Measurements from ENCODE around the gene PLEKHA5. TPM values are rescaled to one million over a fixed set of nuclear protein-coding genes. Genes with fewer than 3 reads are reported as not detected.
"Not testable (repeated sequence)": the region's sequence is repeated elsewhere in the genome, so short reads cannot be mapped to it uniquely, and the experiment has no call there.

PLEKHA5 gene
- 10 to 100 TPM; 17.6 to 72.2 (median 27.1) TPM for total RNA-seq

- Histone ChIP-seq H3K4me3 (peak within 1 kb of the TSS; percentile 52 to 84 (median 79)), H3K4me1 (replicated peaks in 1 of 2) (peaks cover 0 to 23% of the 10 kb centered on the region in 2 donors), H3K27ac (peak within 1 kb of the TSS; percentile 77 to 89)
- 0% methylated on average over 1 of the region's 103 CpGs; no CpG with 5 or more reads in 9 of the 10 experiments for WGBS, 10 experiments
- in situ Hi-C loops (cut with MboI; ENCODE audit: low pct_unique_long_range_greater_than_20kb in 2 of 9, low sequenced_read_pairs in 9 of 9, unreplicated experiment in 9 of 9): loop anchor here in 1 of 9 experiments (25.0 kb wide), 1 partner anchor 242 kb away; no protein-coding TSS in a partner anchor
- ATAC-seq (replicated peaks in 6 of 8): peak; percentile 71 to 82 (median 75)
Measured at GRCh38 chr12:19129486-19130223, at the start of gene PLEKHA5. Gene PLEKHA5, plus strand, starts transcription at chr12:19129733. Its CDS starts 67 bp downstream, at chr12:19129800.

DNA sequence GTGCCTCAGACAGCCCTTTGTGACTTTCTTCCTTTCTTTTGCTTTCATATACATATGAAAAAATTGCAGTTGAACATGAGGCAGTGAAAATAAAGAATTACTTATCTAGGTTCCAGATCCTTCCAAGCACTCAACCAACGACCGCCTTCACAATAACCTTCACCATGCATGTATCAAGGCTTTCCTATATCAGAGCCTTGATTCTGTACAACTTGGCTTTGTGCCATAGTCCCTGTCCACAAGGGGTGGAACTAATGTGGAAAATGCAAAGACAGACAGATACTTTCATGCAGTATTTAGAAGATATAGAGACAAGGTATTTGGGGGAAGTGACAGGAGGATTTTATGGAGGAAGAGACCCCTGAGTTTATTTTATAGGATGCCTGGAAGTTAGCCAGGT, 48.6 kb upstream of the PLEKHA5 start:
- in situ Hi-C loops (cut with MboI; ENCODE audit: low pct_unique_long_range_greater_than_20kb in 2 of 9, low sequenced_read_pairs in 9 of 9, unreplicated experiment in 9 of 9): no loop called here
- WGBS, 10 experiments: 81 to 100% (median 87%) methylated on average over 1 to 2 of the region's 2 CpGs; no CpG with 5 or more reads in 5 of the 10 experiments
- ATAC-seq (replicated peaks in 6 of 8): no peak
- no peak overlapping the region for H3K4me3 ChIP-seq
- H3K27ac ChIP-seq: no peak overlapping the region
- H3K4me1 ChIP-seq (replicated peaks in 1 of 2): no peaks in the 10 kb centered on the region

DNA sequence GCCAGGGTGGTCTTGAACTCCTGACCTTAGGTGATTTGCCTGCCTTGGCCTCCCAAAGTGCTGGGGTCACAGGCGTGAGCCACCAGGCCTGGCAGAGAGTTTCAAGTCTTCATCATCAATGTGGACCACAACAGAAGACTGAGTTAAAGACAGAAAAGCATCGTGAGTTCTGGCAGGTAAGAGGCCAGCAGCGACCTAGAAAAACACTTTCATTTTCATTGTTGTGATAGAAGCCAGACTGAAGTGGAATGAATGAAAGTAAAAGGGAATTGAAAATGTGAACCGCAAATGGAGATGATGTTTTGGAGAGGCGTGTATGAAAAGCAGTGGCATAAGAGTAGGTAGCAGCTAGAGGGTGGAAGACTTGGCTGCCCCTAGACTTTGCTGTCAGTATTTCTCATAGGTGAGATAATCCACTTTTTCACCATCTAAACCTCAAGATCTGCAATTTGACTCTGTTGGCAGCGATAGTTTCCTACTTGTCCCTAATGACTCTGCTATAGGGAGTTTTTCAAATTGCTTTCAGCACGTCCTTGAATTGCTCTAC, 47.1 kb upstream of the PLEKHA5 start:
- in situ Hi-C loops (cut with MboI; ENCODE audit: low pct_unique_long_range_greater_than_20kb in 2 of 9, low sequenced_read_pairs in 9 of 9, unreplicated experiment in 9 of 9): no loop called here
- Histone ChIP-seq H3K4me1 (replicated peaks in 1 of 2) (no peaks in the 10 kb centered on the region), H3K27ac (no peak overlapping the region), H3K4me3 (no peak overlapping the region)
- ATAC-seq (replicated peaks in 6 of 8): no peak
- 48 to 100% (median 85%) methylated on average over 1 to 7 of the region's 7 CpGs; no CpG with 5 or more reads in 1 of the 10 experiments for WGBS, 10 experiments

DNA sequence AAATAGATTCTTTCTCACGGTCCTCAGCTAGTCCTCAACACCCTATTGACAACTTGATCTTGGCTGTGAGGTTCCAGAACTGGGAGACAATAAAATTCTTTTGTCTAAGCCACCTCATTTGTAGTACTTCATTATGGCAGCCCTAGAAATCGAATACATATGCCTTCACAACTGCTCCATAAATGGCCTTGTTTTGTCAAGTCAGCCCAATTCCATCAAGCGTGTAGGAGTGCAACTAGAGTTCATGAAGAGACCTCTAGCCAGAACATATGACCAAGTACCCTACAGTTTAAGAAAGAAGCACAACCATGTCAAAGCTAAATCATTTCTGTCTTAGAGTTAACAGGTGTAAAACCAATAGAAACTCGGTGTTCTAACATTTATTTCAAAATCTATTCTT, 45.0 kb upstream of the PLEKHA5 start:
- in situ Hi-C loops (cut with MboI; ENCODE audit: low pct_unique_long_range_greater_than_20kb in 2 of 9, low sequenced_read_pairs in 9 of 9, unreplicated experiment in 9 of 9): no loop called here
- Histone ChIP-seq H3K27ac (no peak overlapping the region), H3K4me3 (no peak overlapping the region), H3K4me1 (replicated peaks in 1 of 2) (no peaks in the 10 kb centered on the region)
- no peak for ATAC-seq (replicated peaks in 6 of 8)
- 58 to 100% (median 83%) methylated on average over 1 to 4 of the region's 4 CpGs for WGBS, 10 experiments

DNA sequence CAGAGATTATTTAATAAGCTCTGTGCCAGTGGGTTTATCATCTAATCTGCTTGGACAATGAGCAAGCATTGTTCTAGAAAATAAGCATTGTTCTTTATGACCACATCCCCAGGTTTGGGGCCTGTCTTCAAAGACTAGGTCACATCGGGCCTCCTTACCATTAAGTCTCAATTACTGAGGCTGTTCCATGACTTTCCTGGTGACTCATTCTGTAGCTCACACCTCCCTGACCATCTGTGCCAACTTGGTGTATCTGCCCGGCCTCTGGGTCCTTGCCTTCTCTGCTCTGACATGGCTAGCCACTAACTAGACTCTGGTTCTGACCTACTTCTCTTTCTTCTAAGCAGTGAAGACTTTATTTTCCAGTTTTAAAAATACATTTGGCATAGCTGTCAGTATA, 44.4 kb upstream of the PLEKHA5 start:
- no peak overlapping the region for H3K27ac ChIP-seq
- peak in 2 of 8 experiments; percentile 41 to 68 for ATAC-seq (replicated peaks in 6 of 8)
- in situ Hi-C loops (cut with MboI; ENCODE audit: low pct_unique_long_range_greater_than_20kb in 2 of 9, low sequenced_read_pairs in 9 of 9, unreplicated experiment in 9 of 9): no loop called here
- H3K4me1 ChIP-seq (replicated peaks in 1 of 2): no peaks in the 10 kb centered on the region
- 30 to 100% (median 88%) methylated on average over 1 to 2 of the region's 2 CpGs; no CpG with 5 or more reads in 3 of the 10 experiments for WGBS, 10 experiments
- H3K4me3 ChIP-seq: no peak overlapping the region

DNA sequence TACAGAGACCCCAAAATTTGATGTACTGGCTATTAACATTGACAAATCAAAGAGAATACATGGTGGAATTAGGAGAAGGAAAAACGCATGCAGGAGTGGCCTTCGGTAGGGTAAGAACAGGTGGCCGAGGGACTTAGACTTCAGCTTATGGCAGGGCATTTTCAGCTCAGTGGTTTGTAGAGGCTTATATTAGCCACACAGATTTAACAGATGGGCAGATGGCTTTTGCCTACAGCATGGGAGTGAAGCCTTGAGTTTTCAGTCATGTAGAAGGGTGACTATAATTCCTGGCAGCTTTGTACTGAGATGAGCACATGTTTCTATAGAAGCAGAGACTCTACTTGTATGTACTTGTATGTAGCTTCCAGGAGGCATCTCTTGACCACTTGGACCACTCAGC, 40.9 kb upstream of the PLEKHA5 start:
- Histone ChIP-seq H3K4me1 (replicated peaks in 1 of 2) (no peaks in the 10 kb centered on the region), H3K27ac (no peak overlapping the region), H3K4me3 (no peak overlapping the region)
- no peak for ATAC-seq (replicated peaks in 6 of 8)
- in situ Hi-C loops (cut with MboI; ENCODE audit: low pct_unique_long_range_greater_than_20kb in 2 of 9, low sequenced_read_pairs in 9 of 9, unreplicated experiment in 9 of 9): no loop called here
- 60 to 100% (median 94%) methylated on average over 1 to 3 of the region's 3 CpGs; no CpG with 5 or more reads in 2 of the 10 experiments for WGBS, 10 experiments

DNA sequence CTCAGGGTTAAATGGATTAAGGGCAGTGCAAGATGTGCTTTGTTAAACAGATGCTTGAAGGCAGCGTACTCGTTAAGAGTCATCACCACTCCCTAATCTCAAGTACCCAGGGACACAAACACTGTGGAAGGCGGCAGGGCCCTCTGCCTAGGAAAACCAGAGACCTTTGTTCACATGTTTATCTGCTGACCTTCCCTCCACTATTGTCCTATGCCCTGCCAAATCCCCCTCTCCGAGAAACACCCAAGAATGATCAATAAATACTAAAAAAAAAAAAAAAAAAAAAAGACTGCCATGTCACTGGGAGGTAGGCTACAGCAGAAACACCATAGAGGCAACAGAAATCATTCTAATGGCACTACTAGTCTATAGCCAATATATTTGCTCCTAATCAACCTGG, 37.1 kb upstream of the PLEKHA5 start:
- ATAC-seq (replicated peaks in 6 of 8); in situ Hi-C loops (cut with MboI; ENCODE audit: low pct_unique_long_range_greater_than_20kb in 2 of 9, low sequenced_read_pairs in 9 of 9, unreplicated experiment in 9 of 9); H3K4me3 ChIP-seq; H3K4me1 ChIP-seq (replicated peaks in 1 of 2); H3K27ac ChIP-seq: not testable (repeated sequence)
- WGBS, 10 experiments: 80 to 90% (median 80%) methylated on average over 1 to 4 of the region's 4 CpGs; no CpG with 5 or more reads in 7 of the 10 experiments

GRCh38 chr12:19093218-19093617, 36.3 kb upstream of the PLEKHA5 start:
- in situ Hi-C loops (cut with MboI; ENCODE audit: low pct_unique_long_range_greater_than_20kb in 2 of 9, low sequenced_read_pairs in 9 of 9, unreplicated experiment in 9 of 9): no loop called here
- no peak overlapping the region for H3K4me3 ChIP-seq
- no peaks in the 10 kb centered on the region for H3K4me1 ChIP-seq (replicated peaks in 1 of 2)
- peak in 2 of 8 experiments; percentile 21 to 31 for ATAC-seq (replicated peaks in 6 of 8)
- 8 to 100% (median 89%) methylated on average over 1 to 3 of the region's 3 CpGs; no CpG with 5 or more reads in 3 of the 10 experiments for WGBS, 10 experiments
- H3K27ac ChIP-seq: no peak overlapping the region

- Histone ChIP-seq H3K27ac (no peak overlapping the region), H3K4me3 (no peak overlapping the region), H3K4me1 (replicated peaks in 1 of 2) (no peaks in the 10 kb centered on the region)
- 89 to 100% (median 96%) methylated on average over 1 to 3 of the region's 3 CpGs; no CpG with 5 or more reads in 2 of the 10 experiments for WGBS, 10 experiments
- in situ Hi-C loops (cut with MboI; ENCODE audit: low pct_unique_long_range_greater_than_20kb in 2 of 9, low sequenced_read_pairs in 9 of 9, unreplicated experiment in 9 of 9): no loop called here
- no peak for ATAC-seq (replicated peaks in 6 of 8)
Measured at GRCh38 chr12:19095331-19095730, 34.2 kb upstream of the PLEKHA5 start.

DNA sequence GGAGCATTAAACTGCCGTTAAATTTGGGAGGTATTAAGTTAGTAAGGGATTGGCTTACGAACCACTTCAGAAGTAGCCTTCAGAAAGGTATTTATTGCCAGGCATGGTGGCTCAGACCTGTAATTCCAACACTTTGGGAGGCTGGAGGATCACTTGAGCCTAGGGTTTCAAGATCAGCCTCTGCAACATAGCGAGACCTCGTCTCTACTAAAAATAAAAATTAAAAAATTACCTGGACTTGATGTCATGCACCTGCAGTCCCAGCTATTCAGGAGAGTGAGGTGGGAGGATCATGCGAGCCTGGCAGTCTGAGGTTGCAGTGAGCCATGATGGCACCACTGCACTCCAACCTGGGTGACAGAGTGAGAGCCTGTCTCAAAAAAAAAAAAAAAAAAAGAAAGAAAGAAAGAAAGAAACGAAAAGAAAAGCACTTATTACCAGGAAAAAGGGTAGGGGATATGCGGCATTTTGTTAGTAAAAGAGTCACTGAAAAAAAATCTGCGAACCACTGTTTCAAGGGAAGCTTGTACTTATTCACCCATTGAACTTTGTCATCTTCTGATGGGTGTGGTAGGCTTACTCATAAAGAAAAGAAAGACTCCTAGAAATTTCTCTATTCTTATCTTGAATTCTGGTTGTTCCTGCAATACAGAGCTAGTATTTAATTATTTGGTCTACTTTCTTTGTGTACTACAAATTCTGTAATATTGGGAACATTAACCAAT, 33.6 kb upstream of the PLEKHA5 start:
- WGBS, 10 experiments: 50 to 96% (median 86%) methylated on average over 4 to 8 of the region's 8 CpGs; no CpG with 5 or more reads in 1 of the 10 experiments
- ATAC-seq (replicated peaks in 6 of 8): peak in 2 of 8 experiments; percentile 59 to 62

DNA sequence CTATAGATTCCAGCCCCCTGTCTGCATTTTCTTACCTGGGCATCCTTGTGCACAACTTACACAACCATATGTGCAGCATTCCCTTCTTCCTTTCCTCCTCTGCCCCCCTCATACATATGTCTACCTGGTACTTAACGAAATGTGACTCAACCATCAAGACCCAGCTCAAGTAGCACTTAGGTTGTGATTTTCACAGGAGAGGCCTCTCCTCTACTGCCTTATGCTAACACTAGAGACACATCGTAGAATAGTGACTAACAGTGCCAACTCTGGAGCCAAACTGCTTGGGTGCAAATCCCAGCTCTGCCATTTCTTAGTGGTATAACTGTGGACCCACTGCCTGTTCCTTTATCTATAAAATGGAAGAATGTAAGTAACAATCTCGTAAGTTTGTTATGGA, 24.1 kb upstream of the PLEKHA5 start:
- in situ Hi-C loops (cut with MboI; ENCODE audit: low pct_unique_long_range_greater_than_20kb in 2 of 9, low sequenced_read_pairs in 9 of 9, unreplicated experiment in 9 of 9): no loop called here
- Histone ChIP-seq H3K4me3 (no peak overlapping the region), H3K4me1 (replicated peaks in 1 of 2) (no peaks in the 10 kb centered on the region), H3K27ac (no peak overlapping the region)
- no peak for ATAC-seq (replicated peaks in 6 of 8)
- 50 to 100% (median 83%) methylated on average over 1 to 3 of the region's 3 CpGs for WGBS, 10 experiments

More for the DNA sequence above, 33.6 kb upstream of the PLEKHA5 start:
- Histone ChIP-seq H3K27ac (no peak overlapping the region), H3K4me3 (no peak overlapping the region), H3K4me1 (replicated peaks in 1 of 2) (no peaks in the 10 kb centered on the region)
- in situ Hi-C loops (cut with MboI; ENCODE audit: low pct_unique_long_range_greater_than_20kb in 2 of 9, low sequenced_read_pairs in 9 of 9, unreplicated experiment in 9 of 9): no loop called here

- ATAC-seq (replicated peaks in 6 of 8): no peak
- in situ Hi-C loops (cut with MboI; ENCODE audit: low pct_unique_long_range_greater_than_20kb in 2 of 9, low sequenced_read_pairs in 9 of 9, unreplicated experiment in 9 of 9): no loop called here
- no peak overlapping the region for H3K27ac ChIP-seq
- 73 to 100% (median 96%) methylated on average over 3 to 15 of the region's 24 CpGs; no CpG with 5 or more reads in 2 of the 10 experiments for WGBS, 10 experiments
- no peak overlapping the region for H3K4me3 ChIP-seq
- no peaks in the 10 kb centered on the region for H3K4me1 ChIP-seq (replicated peaks in 1 of 2)
Measured at GRCh38 chr12:19107750-19108149, 21.8 kb upstream of the PLEKHA5 start.
